Subcutaneous abdominal adipose tissue (tissue), 5 donors: ENCODE measurements around the gene SETD5.
A peak's percentile ranks its signal among the peaks of the same experiment; 100 is the strongest.

ENCODE experiments used
- H3K27ac ChIP-seq: one replicate; pipeline ENCODE4 v1.7.0; 2013; ENCODE audit warnings: low read depth, mild to moderate bottlenecking, inconsistent platforms, low read length, moderate library complexity
- H3K27me3 ChIP-seq, 5 donors: one replicate each; pipeline ENCODE4 v1.7.0; 2013; ENCODE audit warnings: low read length in 5 of 5, inconsistent platforms in 1 of 5; ENCODE audit not compliant: control insufficient read depth in 5 of 5, insufficient read depth in 4 of 5
- H3K36me3 ChIP-seq, 5 donors: one replicate each; pipeline ENCODE4 v1.7.0; 2013; ENCODE audit warnings: low read length in 5 of 5; ENCODE audit not compliant: control insufficient read depth in 5 of 5, insufficient read depth in 5 of 5
- H3K4me1 ChIP-seq, 5 donors: one replicate each; pipeline ENCODE4 v1.7.0; 2013; ENCODE audit warnings: low read length in 5 of 5, mild to moderate bottlenecking in 3 of 5, moderate library complexity in 1 of 5; ENCODE audit not compliant: control insufficient read depth in 5 of 5, insufficient read depth in 5 of 5
- H3K4me3 ChIP-seq, 5 donors: one replicate each; pipeline ENCODE4 v1.7.0; 2013; ENCODE audit warnings: low read length in 5 of 5, low read depth in 1 of 5
- H3K9ac ChIP-seq, 5 donors: one replicate each; pipeline ENCODE4 v1.7.0; 2013; ENCODE audit warnings: low read length in 5 of 5, mild to moderate bottlenecking in 4 of 5, moderate library complexity in 3 of 5
- H3K9me3 ChIP-seq, 5 donors: one replicate each; pipeline ENCODE4 v1.7.0; 2013; ENCODE audit warnings: low read length in 5 of 5; ENCODE audit not compliant: control insufficient read depth in 5 of 5
- donor health status: healthy.
- donor health status: healthy.
- donor health status: healthy.
- donor health status: healthy.
- donor health status: healthy.

SETD5 gene

DNA sequence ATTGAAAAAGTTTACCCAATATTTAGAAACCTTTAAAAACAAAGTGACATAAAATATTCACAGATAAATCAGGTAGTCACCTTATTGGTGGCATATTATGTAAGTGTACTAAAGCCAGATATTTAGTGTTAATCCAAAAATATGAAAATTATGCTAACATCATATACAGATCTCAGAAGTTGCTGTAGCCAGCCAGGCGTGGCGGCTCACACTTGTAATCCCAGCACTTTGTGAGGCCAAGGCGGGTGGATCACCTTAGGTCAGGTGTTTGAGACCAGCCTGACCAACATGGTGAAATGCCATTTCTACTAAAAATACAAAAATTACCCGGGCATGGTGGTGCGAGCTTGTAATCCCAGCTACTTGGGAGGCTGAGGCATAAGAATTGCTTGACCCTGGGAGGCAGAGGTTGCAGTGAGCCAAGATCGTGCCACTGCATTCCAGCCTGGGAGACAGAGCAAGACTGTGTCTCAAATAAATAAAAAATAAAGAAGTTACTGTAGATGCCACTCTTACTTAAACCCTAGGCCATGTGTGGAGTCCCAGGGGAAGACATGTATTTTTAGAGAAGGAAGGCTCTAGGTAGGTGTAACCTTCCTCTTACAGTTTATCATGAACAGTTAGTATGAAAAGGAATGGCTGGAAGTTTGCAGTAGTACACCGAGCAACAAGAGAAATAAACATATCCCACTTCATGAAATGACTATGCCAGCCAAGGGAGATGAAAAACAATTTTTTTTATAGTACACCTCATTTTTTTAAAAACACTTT lies 9.6 kb downstream of the SETD5 start:
- Histone ChIP-seq H3K4me3 (no peak overlapping the region), H3K4me1 (peaks cover under 1 to 73% (median 62%) of the 10 kb centered on the region in 5 donors), H3K9ac (no peak overlapping the region), H3K27me3 (no peaks in the 10 kb centered on the region), H3K36me3 (no peaks in the 10 kb centered on the region), H3K27ac (no peak overlapping the region), H3K9me3 (no peaks in the 10 kb centered on the region)

DNA sequence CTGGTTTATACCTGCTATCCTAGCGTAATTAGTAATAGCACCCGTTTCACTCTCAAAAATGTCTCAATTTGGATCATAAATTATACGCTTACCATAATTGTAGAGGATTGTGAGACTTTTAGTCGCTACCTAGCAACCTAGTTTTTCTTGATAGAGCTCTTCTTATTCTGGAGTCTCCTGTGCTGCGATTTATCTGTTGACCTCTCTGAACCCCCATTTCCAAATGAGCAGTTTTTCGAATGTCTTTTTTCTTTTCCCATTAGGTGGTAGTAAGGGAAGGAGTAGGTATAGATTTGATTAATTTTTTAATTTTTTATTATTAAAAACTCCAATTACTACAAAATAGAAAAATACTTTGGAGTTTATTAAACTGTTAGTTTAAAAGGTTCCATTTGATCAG lies 10.6 kb downstream of the SETD5 start:
- H3K36me3 ChIP-seq: no peaks in the 10 kb centered on the region
- H3K4me3 ChIP-seq: no peak overlapping the region
- H3K9ac ChIP-seq: no peak overlapping the region
- H3K27ac ChIP-seq: peak overlapping the region; percentile 12
- H3K4me1 ChIP-seq: peaks cover 0 to 73% (median 58%) of the 10 kb centered on the region in 5 donors
- no peaks in the 10 kb centered on the region for H3K27me3 ChIP-seq
- H3K9me3 ChIP-seq: no peaks in the 10 kb centered on the region

DNA sequence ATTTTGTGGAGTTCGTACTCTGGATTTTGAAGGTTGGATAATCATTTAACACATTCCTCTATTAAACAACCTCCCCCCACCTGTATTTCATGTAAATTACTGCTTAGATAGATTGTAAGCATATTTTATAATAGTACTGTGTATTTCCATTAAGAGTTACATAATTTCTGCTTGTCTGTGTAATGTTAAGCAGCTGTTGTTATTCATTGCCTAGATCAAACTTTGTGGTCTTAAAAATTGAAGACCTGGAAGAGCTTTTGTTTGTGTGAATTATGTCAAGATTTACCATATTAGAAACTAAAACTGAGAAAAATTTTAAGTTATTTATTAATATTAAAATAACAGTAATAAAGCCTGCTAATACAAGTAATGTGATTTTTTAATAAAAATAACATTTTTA lies 11.1 kb downstream of the SETD5 start:
- Histone ChIP-seq H3K4me3 (no peak overlapping the region), H3K9ac (no peak overlapping the region), H3K27me3 (no peaks in the 10 kb centered on the region), H3K36me3 (no peaks in the 10 kb centered on the region), H3K9me3 (no peaks in the 10 kb centered on the region), H3K27ac (peak overlapping the region; percentile 12), H3K4me1 (peaks cover 0 to 68% (median 57%) of the 10 kb centered on the region in 5 donors)

DNA sequence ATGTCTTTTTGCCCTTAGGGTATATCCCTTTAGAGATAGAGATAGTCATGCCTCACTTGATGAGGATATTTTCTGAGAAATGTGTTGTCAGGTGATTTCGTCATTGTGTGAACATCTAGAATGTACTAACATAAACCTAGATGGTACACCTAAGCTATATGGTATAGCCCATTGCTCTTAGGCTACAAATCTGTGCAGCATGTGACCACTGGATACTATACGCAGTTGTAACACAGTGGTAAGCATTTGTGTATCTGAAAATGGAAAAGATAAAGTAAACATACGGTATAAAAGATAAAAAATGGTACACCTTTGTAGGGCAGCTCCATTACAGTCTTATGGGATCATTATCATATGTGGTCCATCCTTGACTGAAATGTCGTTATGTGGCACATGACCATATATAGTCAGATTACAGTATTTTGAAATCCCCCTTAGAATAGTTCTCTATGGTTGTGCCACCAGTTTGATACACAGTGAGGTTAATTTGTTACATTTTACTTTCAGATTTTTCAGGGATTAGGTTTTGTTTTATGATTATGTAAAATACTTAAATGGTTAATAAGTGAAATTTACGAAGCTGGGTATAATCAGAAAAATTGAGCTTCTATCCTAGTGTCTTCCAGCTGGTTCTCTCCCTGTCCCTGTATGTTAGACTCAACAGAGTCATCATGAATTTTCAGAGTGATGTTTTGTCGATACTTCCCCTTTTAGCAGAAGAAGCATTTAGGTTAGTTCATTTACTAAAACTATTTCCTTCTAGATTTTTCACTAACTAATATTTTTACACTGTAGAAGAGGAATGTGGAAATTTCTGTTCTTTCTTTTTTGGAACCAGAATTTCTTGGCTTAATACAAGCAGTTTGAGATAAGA lies 12.8 kb downstream of the SETD5 start:
- no peaks in the 10 kb centered on the region for H3K9me3 ChIP-seq
- H3K9ac ChIP-seq: no peak overlapping the region
- H3K27ac ChIP-seq: peak overlapping the region; percentile 19
- no peak overlapping the region for H3K4me3 ChIP-seq
- no peaks in the 10 kb centered on the region for H3K27me3 ChIP-seq
- peaks cover 0 to 60% (median 44%) of the 10 kb centered on the region in 5 donors for H3K4me1 ChIP-seq
- H3K36me3 ChIP-seq: no peaks in the 10 kb centered on the region

DNA sequence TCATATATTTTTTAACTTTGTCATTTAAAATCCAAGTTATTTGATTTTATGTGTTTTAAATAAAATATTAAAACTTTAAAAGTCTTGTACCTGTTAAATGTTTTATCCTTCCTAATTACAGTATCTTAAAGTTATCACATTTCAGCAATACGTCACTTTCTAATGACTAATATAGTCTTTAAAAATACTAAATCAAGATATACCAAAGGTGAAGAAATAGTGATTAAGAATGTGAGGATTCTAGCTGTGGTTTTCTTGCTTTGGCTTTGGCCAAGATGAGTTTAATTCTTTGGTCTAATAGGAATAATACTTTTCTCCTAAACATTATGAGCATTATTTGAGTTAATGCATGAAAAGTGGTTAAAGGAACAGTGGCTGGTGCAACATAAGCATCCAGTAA lies 13.9 kb downstream of the SETD5 start:
- Histone ChIP-seq H3K4me1 (peaks cover 0 to 63% (median 49%) of the 10 kb centered on the region in 5 donors), H3K27ac (peak overlapping the region; percentile 45), H3K9ac (no peak overlapping the region), H3K9me3 (no peaks in the 10 kb centered on the region), H3K4me3 (no peak overlapping the region), H3K36me3 (peaks cover 0 to 7% (median 3%) of the 10 kb centered on the region in 5 donors), H3K27me3 (no peaks in the 10 kb centered on the region)

DNA sequence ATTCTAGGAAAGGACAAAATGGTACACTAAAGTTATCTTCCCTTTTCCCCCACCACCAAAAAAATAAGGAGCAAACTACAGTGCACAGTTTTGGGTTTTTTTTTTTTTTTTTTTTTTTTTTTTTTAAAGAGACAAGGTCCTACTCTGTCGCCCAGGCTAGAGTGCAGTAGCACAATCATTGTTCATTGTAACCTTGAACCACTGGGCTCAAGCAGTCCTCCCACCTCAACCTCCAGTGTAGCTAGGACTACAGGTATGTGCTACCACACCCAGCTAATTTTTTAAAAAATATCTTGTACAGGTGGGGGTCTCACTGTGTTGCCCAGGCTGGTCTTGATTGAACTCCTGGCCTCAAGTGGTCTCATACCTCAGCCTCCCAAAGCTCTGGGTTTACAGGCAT lies 14.9 kb downstream of the SETD5 start:
- Histone ChIP-seq H3K4me3 (no peak overlapping the region), H3K27ac (no peak overlapping the region), H3K36me3 (peaks cover 0 to 7% (median 3%) of the 10 kb centered on the region in 5 donors), H3K9me3 (no peaks in the 10 kb centered on the region), H3K9ac (no peak overlapping the region), H3K4me1 (peaks cover 0 to 64% (median 50%) of the 10 kb centered on the region in 5 donors), H3K27me3 (no peaks in the 10 kb centered on the region)

DNA sequence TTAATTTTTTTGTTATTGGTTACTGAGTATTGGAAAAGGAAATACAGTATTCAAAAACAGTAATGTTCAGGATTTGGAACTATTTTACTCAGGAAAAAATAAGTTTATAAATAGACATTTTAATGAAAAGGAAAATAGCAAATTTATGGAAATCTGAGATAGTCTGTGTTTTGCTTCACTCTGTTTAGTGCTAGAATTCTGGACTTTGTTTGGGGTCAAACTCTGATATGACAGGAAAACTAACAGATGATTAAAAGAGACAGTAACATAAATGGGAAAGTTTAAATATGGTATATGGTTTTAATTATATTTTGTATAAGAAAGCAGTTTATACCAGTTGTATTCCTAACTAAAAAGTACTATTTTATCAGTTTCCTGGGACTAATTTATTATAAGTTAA lies 17.4 kb downstream of the SETD5 start:
- Histone ChIP-seq H3K9me3 (no peaks in the 10 kb centered on the region), H3K9ac (no peak overlapping the region), H3K27me3 (no peaks in the 10 kb centered on the region), H3K4me1 (peaks cover 0 to 54% (median 42%) of the 10 kb centered on the region in 5 donors), H3K36me3 (peaks cover 0 to 7% (median 3%) of the 10 kb centered on the region in 5 donors), H3K4me3 (no peak overlapping the region), H3K27ac (peak overlapping the region; percentile 23)

DNA sequence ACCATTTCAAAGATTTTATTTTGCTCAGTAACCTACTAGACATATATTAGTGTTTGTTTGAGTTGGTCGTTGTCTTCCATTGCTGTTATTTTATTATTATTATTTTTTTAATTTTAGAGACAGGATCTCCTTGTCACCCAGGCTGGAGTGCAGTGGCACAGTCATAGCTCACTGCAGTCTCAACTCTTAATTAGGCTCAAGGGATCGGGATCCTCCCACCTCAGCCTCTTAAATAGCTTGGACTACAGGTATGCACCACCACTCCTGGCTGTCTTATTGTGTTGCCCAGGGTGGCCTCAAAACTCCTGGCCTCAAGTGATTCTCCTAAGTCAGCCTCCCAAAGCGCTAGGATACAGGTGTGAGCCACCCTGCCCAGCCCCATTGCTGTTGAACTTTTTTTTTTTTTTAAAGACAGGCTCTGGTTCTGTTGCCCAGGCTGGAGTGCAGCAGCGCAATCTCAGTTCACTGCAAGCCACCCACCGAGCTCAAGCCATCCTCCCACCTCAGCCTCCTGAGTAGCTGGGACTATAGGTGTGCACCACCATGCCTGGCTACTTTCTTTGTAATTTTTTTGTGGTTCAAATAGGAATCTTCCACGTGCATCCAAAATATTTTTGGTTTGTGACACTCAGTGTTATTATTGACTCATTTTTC lies 18.2 kb downstream of the SETD5 start:
- H3K4me3 ChIP-seq: no peak overlapping the region
- no peak overlapping the region for H3K9ac ChIP-seq
- peak overlapping the region; percentile 55 for H3K27ac ChIP-seq
- no peaks in the 10 kb centered on the region for H3K9me3 ChIP-seq
- H3K27me3 ChIP-seq: no peaks in the 10 kb centered on the region
- peaks cover 0 to 49% (median 38%) of the 10 kb centered on the region in 5 donors for H3K4me1 ChIP-seq
- H3K36me3 ChIP-seq: peaks cover 0 to 7% (median 3%) of the 10 kb centered on the region in 5 donors

DNA sequence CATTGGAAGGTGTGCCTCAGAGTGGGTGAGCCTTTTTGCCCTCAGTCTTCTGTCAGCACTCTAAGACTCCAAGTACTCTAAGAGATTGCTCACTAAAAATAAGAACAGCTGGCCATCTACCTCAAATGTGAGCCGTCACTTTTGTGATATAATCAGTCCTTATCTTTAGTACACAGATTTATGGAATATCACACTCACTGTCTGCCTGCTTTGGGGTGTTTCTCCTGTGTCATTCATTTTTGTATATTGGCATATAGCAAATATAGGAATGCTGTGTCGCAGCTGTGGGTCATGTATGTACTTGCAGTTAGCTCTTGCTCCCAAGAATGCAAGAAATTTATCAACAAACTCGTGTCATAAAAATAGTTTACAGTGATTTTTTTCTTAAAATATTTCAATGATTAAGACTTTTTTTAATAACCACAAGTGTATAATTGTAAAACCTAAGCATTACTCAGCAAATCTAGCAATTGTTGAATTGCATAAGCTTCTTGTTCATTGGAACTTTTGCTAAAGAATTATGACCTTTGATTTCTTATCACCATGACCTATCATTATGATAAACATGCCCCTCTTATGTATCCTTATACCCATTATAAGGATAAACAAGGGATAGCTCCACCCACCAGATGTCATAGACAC lies 18.8 kb downstream of the SETD5 start:
- Histone ChIP-seq H3K36me3 (peaks cover 0 to 7% (median 3%) of the 10 kb centered on the region in 5 donors), H3K27ac (peak overlapping the region; percentile 55), H3K9me3 (no peaks in the 10 kb centered on the region), H3K4me3 (no peak overlapping the region), H3K4me1 (peaks cover 0 to 46% (median 32%) of the 10 kb centered on the region in 5 donors), H3K27me3 (no peaks in the 10 kb centered on the region), H3K9ac (no peak overlapping the region)
